SU-DHL-6 (cell line): ENCODE results near the gene GNAQ.

ENCODE experiments used
- CTCF ChIP-seq: fragments of 200-600 bp; sonication (generic); IDR thresholded peaks from one replicate; pipeline ENCODE4 v1.5.1; 2017; ENCODE audit warnings: antibody characterized with exemption, mild to moderate bottlenecking, low read length, moderate library complexity; ENCODE audit not compliant: insufficient read depth, poor library complexity, severe bottlenecking
- EZH2phosphoT487 ChIP-seq: fragments of 200-600 bp; sonication (generic), shearing (Covaris generic); conservative IDR thresholded peaks from 2 replicates; pipeline ENCODE4 v1.6.1; 2018; ENCODE audit warnings: mild to moderate bottlenecking, antibody characterized with exemption, low read length, moderate library complexity, mixed read lengths

- no peak for TF ChIP-seq CTCF
- no peak for TF ChIP-seq EZH2phosphoT487
These were observed 8.4 kb downstream of the GNAQ start for GRCh38 chr9:78023003-78023741.
